Measurements from ENCODE around the gene KNSTRN.

Gene KNSTRN

GRCh38 chr15:40438712-40439111, 56.2 kb downstream of the KNSTRN start:
- TF ChIP-seq CEBPB (IDR thresholded peaks at IDR 0.05) (no peak), MAX (IDR thresholded peaks at IDR 0.05) (no peak), REST (IDR thresholded peaks at IDR 0.05; ENCODE audit: low read depth) (no peak), YY1 (IDR thresholded peaks at IDR 0.05; ENCODE audit: low read depth) (no peak), USF1 (IDR thresholded peaks at IDR 0.05) (no peak)

- TF ChIP-seq EP300 (IDR thresholded peaks at IDR 0.05; ENCODE audit: borderline replicate concordance) (no peak), NFIC (IDR thresholded peaks at IDR 0.05) (0 out of 2 replicates have a peak, but pooled peaks have one; percentile 9)
These were observed 57.0 kb downstream of the KNSTRN start for GRCh38 chr15:40439461-40439959.

GRCh38 chr15:40439960-40440742, 57.6 kb downstream of the KNSTRN start:
- TF ChIP-seq ZBTB7A (IDR thresholded peaks at IDR 0.05; ENCODE audit: low read depth) (peak; percentile 73), EGR1 (IDR thresholded peaks at IDR 0.05) (peak; percentile 22; the same call in 1 of the 2 replicates), TCF12 (IDR thresholded peaks at IDR 0.05; ENCODE audit: low read depth) (0 out of 2 replicates have a peak, but pooled peaks have one; percentile 17), NFIC (IDR thresholded peaks at IDR 0.05) (no peak)

GRCh38 chr15:40440743-40441564, 58.4 kb downstream of the KNSTRN start, which contains the start of gene BAHD1:
Gene BAHD1, plus strand, starts transcription at chr15:40440953. Its CDS starts 17,512 bp downstream, at chr15:40458465.
- TF ChIP-seq EGR1 (IDR thresholded peaks at IDR 0.05) (peak; percentile 53; the same call in 1 of the 2 replicates), YY1 (IDR thresholded peaks at IDR 0.05; ENCODE audit: low read depth) (no peak), TAF1 (IDR thresholded peaks at IDR 0.05; ENCODE audit: low read depth) (peak; percentile 33; the same call in 1 of the 2 replicates), CEBPB (IDR thresholded peaks at IDR 0.05) (no peak), MAX (IDR thresholded peaks at IDR 0.05) (peak; percentile 85)

- TF ChIP-seq TAF1 (IDR thresholded peaks at IDR 0.05; ENCODE audit: low read depth) (no peak), ZBTB7A (IDR thresholded peaks at IDR 0.05; ENCODE audit: low read depth) (no peak), TCF12 (IDR thresholded peaks at IDR 0.05; ENCODE audit: low read depth) (no peak)
These were observed 59.3 kb downstream of the KNSTRN start for GRCh38 chr15:40441565-40442531.

- TF ChIP-seq TAF1 (IDR thresholded peaks at IDR 0.05; ENCODE audit: low read depth): no peak
- no peak for TF ChIP-seq TEAD4 (IDR thresholded peaks at IDR 0.05)
- no peak for TF ChIP-seq NFIC (IDR thresholded peaks at IDR 0.05)
- TF ChIP-seq MAX (IDR thresholded peaks at IDR 0.05): no peak
- no peak for TF ChIP-seq EGR1 (IDR thresholded peaks at IDR 0.05)
- TF ChIP-seq REST (IDR thresholded peaks at IDR 0.05; ENCODE audit: low read depth): no peak
- no peak for TF ChIP-seq CREB1 (IDR thresholded peaks at IDR 0.05; ENCODE audit: low read depth)
These were observed 60.7 kb downstream of the KNSTRN start for GRCh38 chr15:40443255-40443654.
